Panc1 (cell line): ENCODE results near the gene IFNA2.

Experiments used
- POLR2AphosphoS5 ChIP-seq: IDR thresholded peaks from 2 replicates; pipeline ENCODE4 v1.6.1; 2012; ENCODE audit warnings: mild to moderate bottlenecking, low read depth, low read length, moderate library complexity
- SIN3A ChIP-seq: IDR thresholded peaks from 2 replicates; pipeline ENCODE4 v1.6.1; 2012; ENCODE audit warnings: low read depth, mild to moderate bottlenecking, low read length, moderate library complexity, borderline replicate concordance; ENCODE audit not compliant: insufficient read depth
- TCF7L2 ChIP-seq: IDR thresholded peaks from 2 replicates; pipeline ENCODE4 v1.6.1; 2011; ENCODE audit warnings: mild to moderate bottlenecking, low read depth, low read length, inconsistent platforms
- TF ChIP-seq, protein P1 (sequence below): fragments of 450-650 bp; IDR thresholded peaks from 2 replicates; pipeline ENCODE4 v1.5.1; 2017; ENCODE audit warnings: mild to moderate bottlenecking
- TF ChIP-seq, protein P2 (sequence below), 2 experiments: IDR thresholded peaks; 2 replicates each; pipeline ENCODE4 v1.6.1; 2011 to 2012; ENCODE audit warnings: low read depth in 2 of 2, control low read depth in 1 of 2, low read length in 1 of 2, mild to moderate bottlenecking in 1 of 2, moderate library complexity in 1 of 2; ENCODE audit not compliant: insufficient read depth in 1 of 2

DNA sequence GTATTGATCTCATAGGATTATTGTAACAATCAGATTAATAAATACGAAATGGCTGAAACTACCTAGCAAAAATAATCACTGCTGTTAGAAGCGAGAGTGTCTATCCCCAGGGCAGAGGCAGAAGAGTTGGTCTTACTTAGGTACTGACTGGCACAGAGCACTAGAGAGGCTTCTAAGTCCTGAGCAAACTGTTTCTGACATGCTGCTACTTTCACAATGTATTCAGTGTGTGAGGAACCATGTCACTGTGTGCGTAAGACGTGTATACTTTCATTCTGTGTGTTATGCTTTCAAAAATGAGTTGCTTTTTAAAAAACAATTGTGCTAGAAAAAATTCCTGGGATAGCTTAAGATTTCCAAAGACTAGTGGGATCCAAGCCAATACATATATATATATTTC, 44.5 kb downstream of the IFNA2 start:
- TF ChIP-seq, protein P1, sequence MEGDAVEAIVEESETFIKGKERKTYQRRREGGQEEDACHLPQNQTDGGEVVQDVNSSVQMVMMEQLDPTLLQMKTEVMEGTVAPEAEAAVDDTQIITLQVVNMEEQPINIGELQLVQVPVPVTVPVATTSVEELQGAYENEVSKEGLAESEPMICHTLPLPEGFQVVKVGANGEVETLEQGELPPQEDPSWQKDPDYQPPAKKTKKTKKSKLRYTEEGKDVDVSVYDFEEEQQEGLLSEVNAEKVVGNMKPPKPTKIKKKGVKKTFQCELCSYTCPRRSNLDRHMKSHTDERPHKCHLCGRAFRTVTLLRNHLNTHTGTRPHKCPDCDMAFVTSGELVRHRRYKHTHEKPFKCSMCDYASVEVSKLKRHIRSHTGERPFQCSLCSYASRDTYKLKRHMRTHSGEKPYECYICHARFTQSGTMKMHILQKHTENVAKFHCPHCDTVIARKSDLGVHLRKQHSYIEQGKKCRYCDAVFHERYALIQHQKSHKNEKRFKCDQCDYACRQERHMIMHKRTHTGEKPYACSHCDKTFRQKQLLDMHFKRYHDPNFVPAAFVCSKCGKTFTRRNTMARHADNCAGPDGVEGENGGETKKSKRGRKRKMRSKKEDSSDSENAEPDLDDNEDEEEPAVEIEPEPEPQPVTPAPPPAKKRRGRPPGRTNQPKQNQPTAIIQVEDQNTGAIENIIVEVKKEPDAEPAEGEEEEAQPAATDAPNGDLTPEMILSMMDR: no peak
- TF ChIP-seq POLR2AphosphoS5 (no peak), SIN3A (no peak), TCF7L2 (no peak)
- TF ChIP-seq, protein P2, sequence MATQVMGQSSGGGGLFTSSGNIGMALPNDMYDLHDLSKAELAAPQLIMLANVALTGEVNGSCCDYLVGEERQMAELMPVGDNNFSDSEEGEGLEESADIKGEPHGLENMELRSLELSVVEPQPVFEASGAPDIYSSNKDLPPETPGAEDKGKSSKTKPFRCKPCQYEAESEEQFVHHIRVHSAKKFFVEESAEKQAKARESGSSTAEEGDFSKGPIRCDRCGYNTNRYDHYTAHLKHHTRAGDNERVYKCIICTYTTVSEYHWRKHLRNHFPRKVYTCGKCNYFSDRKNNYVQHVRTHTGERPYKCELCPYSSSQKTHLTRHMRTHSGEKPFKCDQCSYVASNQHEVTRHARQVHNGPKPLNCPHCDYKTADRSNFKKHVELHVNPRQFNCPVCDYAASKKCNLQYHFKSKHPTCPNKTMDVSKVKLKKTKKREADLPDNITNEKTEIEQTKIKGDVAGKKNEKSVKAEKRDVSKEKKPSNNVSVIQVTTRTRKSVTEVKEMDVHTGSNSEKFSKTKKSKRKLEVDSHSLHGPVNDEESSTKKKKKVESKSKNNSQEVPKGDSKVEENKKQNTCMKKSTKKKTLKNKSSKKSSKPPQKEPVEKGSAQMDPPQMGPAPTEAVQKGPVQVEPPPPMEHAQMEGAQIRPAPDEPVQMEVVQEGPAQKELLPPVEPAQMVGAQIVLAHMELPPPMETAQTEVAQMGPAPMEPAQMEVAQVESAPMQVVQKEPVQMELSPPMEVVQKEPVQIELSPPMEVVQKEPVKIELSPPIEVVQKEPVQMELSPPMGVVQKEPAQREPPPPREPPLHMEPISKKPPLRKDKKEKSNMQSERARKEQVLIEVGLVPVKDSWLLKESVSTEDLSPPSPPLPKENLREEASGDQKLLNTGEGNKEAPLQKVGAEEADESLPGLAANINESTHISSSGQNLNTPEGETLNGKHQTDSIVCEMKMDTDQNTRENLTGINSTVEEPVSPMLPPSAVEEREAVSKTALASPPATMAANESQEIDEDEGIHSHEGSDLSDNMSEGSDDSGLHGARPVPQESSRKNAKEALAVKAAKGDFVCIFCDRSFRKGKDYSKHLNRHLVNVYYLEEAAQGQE (IDR thresholded peaks at IDR 0.05; ENCODE audit: insufficient read depth in 1 of 2, low read depth in 2 of 2, low read length in 1 of 2): no peak
